ENCODE measurements around the gene ZBTB24. TPM values are rescaled to one million over a fixed set of nuclear protein-coding genes. Genes with fewer than 3 reads are reported as not detected.

ZBTB24 gene
- total RNA-seq, 4 donors from 2014 or later: 5.3 to 6.4 (median 5.9) TPM

DNA sequence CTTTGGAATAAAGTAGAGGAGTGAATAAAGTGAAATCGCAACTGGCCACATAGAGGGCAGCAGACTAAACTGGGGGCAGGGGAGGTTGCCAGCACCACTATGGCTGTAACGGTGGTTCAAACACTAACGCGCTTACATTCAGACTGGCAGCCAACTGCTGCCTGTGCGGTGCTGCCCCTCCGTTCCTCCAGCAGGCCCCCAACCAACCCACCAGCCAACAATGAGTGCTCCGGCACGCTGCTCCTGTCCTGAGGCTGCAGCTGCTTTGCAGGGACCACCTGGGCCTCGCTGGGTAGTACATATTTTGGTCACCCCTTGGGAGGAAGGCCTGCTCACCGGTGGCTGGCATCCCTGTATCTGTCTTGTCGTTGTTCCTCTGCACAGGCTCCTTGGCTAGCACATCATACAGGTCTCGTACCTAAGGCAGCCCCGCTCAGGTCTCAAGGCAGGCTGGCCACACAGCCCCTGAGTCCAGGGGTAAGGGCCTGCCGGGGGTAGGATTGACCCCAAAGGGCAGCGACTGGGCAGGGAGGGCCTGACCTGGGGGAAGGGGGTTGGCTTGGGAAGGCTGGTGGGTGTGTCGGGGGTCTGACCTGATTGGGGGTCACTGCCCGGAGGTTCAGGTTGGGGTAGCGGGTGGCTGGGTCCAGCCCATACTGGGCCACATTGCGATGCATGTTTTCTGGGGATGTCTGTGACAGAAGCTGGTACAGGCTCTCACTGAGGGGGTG is 33.8 kb downstream of the ZBTB24 start:
- H3K27ac ChIP-seq (replicated peaks in 1 of 4): no peak overlapping the region
- DNase-seq (ENCODE audit: extremely low spot score): no peak
- H3K36me3 ChIP-seq: peaks cover 3 to 47% (median 38%) of the 10 kb centered on the region in 4 donors
- no peak overlapping the region for H3K4me3 ChIP-seq
- H3K4me1 ChIP-seq: peaks cover 2 to 9% (median 8%) of the 10 kb centered on the region in 4 donors
- WGBS: 84% methylated on average over 18 of the region's 19 CpGs
- H3K27me3 ChIP-seq: no peaks in the 10 kb centered on the region
- intact Hi-C loops (cut with DNase I): no loop called here
- TF ChIP-seq, protein P1, sequence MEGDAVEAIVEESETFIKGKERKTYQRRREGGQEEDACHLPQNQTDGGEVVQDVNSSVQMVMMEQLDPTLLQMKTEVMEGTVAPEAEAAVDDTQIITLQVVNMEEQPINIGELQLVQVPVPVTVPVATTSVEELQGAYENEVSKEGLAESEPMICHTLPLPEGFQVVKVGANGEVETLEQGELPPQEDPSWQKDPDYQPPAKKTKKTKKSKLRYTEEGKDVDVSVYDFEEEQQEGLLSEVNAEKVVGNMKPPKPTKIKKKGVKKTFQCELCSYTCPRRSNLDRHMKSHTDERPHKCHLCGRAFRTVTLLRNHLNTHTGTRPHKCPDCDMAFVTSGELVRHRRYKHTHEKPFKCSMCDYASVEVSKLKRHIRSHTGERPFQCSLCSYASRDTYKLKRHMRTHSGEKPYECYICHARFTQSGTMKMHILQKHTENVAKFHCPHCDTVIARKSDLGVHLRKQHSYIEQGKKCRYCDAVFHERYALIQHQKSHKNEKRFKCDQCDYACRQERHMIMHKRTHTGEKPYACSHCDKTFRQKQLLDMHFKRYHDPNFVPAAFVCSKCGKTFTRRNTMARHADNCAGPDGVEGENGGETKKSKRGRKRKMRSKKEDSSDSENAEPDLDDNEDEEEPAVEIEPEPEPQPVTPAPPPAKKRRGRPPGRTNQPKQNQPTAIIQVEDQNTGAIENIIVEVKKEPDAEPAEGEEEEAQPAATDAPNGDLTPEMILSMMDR (IDR thresholded peaks at IDR 0.05): no peak
- no peak for TF ChIP-seq POLR2AphosphoS5 (IDR thresholded peaks at IDR 0.05)
- no peak for TF ChIP-seq EP300 (IDR thresholded peaks at IDR 0.05)
- no peak for TF ChIP-seq POLR2A (IDR thresholded peaks at IDR 0.05; ENCODE audit: low read depth)
- H3K9me3 ChIP-seq: no peaks in the 10 kb centered on the region

GRCh38 chr6:109448615-109449014 is 34.4 kb downstream of the ZBTB24 start:
- no peak overlapping the region for H3K4me3 ChIP-seq
- no peaks in the 10 kb centered on the region for H3K9me3 ChIP-seq
- 78% methylated on average over 1 of the region's 7 CpGs for WGBS
- peaks cover 0 to 3% (median 2%) of the 10 kb centered on the region in 4 donors for H3K4me1 ChIP-seq
- intact Hi-C loops (cut with DNase I): no loop called here
- peaks cover 3 to 53% (median 44%) of the 10 kb centered on the region in 4 donors for H3K36me3 ChIP-seq
- H3K27ac ChIP-seq (replicated peaks in 1 of 4): no peak overlapping the region
- DNase-seq (ENCODE audit: extremely low spot score): no peak
- TF ChIP-seq POLR2AphosphoS5 (IDR thresholded peaks at IDR 0.05) (no peak), EP300 (IDR thresholded peaks at IDR 0.05) (no peak), POLR2A (IDR thresholded peaks at IDR 0.05; ENCODE audit: low read depth) (no peak)
- TF ChIP-seq, protein P1 (IDR thresholded peaks at IDR 0.05): no peak
- no peaks in the 10 kb centered on the region for H3K27me3 ChIP-seq

DNA sequence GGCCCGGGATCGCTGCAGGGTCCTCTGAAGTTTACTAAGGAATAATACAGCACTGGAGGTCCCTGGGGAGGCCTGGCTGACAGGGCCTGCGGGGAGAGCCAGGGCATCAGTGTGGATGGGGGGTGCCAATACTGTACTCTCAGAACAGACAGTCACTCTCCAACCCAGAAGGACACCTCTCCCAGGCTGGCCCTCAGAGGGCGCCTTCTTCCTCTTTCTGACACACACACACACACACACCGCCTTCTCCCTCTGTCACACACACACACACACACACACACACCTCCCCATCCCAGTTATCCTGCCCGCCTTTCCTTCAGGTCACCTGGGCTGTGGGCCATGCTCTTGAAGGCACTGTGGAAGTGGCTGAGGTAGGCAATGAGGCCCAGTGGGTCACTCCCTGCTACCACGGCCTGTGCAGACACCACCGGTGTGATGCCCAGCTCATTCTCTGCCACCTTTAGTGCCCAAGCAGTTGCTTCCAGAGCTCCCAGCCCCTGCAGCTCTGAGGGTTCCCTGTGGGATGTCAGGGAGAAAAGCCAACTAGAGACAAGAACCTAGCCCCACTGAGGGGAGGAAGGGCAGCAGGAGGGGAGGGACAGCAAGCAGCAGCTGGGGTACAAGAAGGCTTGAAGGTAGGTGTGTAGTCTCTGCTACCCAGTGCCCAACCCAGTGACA is 35.0 kb downstream of the ZBTB24 start:
- Histone ChIP-seq H3K27ac (replicated peaks in 1 of 4) (no peak overlapping the region), H3K27me3 (no peaks in the 10 kb centered on the region), H3K9me3 (no peaks in the 10 kb centered on the region), H3K4me3 (no peak overlapping the region), H3K36me3 (peaks cover 3 to 59% (median 48%) of the 10 kb centered on the region in 4 donors), H3K4me1 (peaks cover 0 to under 1% (median 0%) of the 10 kb centered on the region in 4 donors)
- DNase-seq (ENCODE audit: extremely low spot score): no peak
- intact Hi-C loops (cut with DNase I): no loop called here
- 81% methylated on average over 6 of the region's 8 CpGs for WGBS
- TF ChIP-seq, protein P1 (IDR thresholded peaks at IDR 0.05): no peak
- TF ChIP-seq POLR2AphosphoS5 (IDR thresholded peaks at IDR 0.05) (no peak), EP300 (IDR thresholded peaks at IDR 0.05) (no peak), POLR2A (IDR thresholded peaks at IDR 0.05; ENCODE audit: low read depth) (no peak)

DNA sequence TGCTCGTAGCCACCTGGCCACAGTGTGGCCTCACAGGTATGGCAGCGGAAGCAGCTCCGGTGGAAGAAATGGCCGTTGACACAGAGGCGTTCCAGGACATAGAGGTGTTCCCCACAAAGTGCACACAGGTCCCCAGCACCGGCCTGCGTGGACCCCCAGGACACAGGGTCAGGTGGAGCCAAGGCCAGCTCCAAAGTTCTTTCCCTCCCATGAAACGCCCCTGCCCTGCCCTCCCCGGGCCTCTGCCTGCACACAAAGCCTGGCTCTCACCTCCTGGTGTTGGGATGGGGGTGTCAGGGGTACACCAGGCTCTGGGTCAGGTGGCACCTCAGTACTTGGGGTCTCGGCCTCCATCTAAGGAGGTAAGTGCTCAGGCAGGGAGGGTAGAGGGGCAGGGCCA is 35.9 kb downstream of the ZBTB24 start:
- WGBS: 92% methylated on average over 6 of the region's 10 CpGs
- H3K9me3 ChIP-seq: no peaks in the 10 kb centered on the region
- TF ChIP-seq POLR2A (IDR thresholded peaks at IDR 0.05; ENCODE audit: low read depth) (no peak), POLR2AphosphoS5 (IDR thresholded peaks at IDR 0.05) (no peak), EP300 (IDR thresholded peaks at IDR 0.05) (no peak)
- TF ChIP-seq, protein P1 (IDR thresholded peaks at IDR 0.05): no peak
- H3K4me1 ChIP-seq: peaks cover 1 to 10% (median 5%) of the 10 kb centered on the region in 4 donors
- no peaks in the 10 kb centered on the region for H3K27me3 ChIP-seq
- intact Hi-C loops (cut with DNase I): no loop called here
- no peak for DNase-seq (ENCODE audit: extremely low spot score)
- no peak overlapping the region for H3K27ac ChIP-seq (replicated peaks in 1 of 4)
- no peak overlapping the region for H3K4me3 ChIP-seq
- peaks cover 3 to 55% (median 47%) of the 10 kb centered on the region in 4 donors for H3K36me3 ChIP-seq
